ENCODE measurements around the gene NFKB1.
"Not testable (repeated sequence)": the region's sequence is repeated elsewhere in the genome, so short reads cannot be mapped to it uniquely, and the experiment has no call there.

Gene NFKB1

DNA sequence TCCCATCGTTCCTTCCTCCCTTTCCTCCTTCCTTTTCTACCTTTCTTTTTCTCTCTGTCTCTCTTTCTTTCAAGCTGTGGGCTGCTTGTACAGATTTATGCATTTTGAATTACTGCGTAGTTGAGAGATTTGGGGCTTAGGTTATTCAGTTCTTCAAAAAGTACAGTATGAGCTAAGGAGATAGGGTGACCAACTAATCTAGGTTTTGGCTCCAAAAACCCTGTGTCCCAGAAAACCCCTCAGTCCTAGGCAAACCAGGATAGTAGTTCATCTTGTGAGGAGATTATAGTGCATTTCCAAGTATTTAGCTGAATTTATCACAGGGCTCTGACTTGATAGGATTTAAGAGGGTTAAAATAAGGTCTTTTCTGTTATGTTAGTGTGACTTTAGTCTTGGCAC, 64.5 kb downstream of the NFKB1 start:
- no peak for DNase-seq (ENCODE audit: low spot score)

DNA sequence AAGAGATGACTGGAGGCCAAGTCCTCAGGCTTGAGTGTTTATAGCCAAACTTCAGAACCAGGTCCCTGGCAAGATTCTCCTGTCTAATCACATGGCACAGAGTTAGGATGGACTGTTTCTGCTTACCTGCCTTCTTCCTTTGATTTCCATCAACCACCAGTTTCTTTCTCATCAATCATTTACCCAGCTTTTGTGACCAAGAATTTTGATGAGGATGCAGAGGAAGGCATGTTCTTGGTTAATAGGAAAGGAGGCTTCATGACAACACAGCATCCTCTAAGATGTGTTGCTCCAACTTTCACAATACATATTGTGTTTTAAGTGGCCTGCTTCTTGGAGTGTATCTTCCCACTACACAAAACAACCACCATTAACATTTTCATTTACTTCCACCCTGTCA, 65.3 kb downstream of the NFKB1 start:
- no peak for DNase-seq (ENCODE audit: low spot score)

DNA sequence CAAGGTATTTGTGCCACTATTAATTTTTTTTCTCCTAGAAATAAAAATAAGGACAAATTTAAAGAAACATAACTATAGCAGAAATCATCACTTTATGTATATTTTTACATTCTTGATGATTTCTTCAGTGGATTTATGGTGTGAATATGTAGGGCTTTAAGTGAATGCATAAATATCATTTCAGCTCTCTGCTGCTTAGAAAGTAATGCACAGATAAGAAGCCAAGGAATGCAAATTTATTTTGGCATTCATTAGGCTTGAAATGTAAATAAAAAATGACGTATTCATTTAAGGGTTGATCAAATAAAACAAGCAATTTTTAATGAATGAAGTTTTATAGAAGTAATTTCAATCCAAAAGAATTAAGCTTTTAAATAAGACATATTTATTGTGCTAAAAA, 66.3 kb downstream of the NFKB1 start:
- no peak for DNase-seq (ENCODE audit: low spot score)

DNA sequence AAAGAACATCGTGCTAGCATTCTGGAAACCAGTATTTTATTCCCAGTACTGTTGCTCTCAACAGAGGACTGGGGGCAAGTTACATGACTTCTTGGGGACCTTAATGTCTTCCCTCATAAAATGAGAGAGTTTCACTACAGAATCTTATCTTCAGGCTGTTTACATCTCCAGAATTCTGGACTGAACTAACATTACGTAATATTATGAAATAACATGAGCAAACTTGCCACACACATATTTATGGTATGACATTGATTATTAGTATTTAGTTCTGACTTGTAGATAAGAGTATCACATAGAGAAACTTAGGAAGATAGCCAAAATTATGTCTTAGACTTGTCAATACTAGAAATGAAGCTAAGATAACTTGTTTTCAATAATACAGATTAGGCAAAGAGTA, 68.0 kb downstream of the NFKB1 start:
- no peak for DNase-seq (ENCODE audit: low spot score)

DNA sequence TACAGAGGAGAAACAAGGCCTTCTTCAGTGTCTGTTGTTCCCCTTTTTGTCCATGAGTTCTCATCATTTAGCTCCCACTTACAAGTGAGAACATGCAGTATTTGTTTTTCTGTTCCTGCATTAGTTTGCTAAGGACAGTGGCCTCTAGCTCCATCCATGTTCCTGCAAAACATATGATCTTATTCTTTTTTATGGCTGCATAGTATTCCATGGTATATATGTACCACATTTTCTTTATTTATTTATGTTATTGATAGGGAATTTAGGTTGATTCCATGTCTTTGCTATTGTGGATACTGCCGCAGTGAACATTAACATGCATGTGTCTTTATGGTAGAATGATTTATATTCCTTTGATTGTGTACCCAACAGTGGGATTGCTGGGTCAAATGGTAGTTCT, 69.1 kb downstream of the NFKB1 start:
- not testable (repeated sequence) for DNase-seq (ENCODE audit: low spot score)

DNA sequence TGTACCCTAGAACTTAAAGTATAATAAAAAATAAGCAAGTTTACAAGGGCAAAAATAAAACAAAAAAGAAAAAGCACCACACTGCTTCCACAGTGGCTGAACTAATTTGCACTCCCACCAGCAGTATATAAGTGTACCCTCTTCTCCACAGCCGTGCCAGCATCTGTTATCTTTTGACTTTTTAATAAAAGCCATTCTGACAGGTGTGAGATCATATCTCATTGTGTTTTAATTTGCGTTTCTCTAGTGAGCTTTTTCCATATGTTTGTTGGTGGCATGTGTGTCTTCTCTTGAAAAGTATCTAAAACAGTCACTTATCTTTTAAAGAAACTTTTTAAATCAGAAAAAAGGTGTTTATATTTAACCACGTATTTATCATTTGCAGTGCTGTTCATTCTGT, 71.3 kb downstream of the NFKB1 start:
- no peak for DNase-seq (ENCODE audit: low spot score)

DNA sequence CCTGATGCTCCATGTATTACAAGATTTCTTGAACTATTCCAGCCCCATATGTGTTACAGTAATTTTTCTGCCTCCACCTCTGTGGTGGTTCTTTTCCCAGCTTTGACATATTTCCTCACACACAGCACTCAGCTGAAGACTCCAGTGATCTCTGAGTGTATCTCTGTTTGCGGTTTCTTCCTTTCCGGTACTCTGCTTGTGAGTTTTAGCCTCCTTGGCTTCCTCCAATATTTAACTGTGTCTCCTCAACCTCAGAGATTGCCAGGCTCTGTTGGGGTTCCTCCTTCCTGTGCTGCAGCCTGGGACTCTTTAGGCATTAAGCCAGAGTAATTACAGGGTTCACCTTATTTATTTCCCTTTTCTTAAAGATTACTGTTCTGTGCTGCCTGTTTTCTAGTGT, 73.2 kb downstream of the NFKB1 start:
- no peak for DNase-seq (ENCODE audit: low spot score)

DNA sequence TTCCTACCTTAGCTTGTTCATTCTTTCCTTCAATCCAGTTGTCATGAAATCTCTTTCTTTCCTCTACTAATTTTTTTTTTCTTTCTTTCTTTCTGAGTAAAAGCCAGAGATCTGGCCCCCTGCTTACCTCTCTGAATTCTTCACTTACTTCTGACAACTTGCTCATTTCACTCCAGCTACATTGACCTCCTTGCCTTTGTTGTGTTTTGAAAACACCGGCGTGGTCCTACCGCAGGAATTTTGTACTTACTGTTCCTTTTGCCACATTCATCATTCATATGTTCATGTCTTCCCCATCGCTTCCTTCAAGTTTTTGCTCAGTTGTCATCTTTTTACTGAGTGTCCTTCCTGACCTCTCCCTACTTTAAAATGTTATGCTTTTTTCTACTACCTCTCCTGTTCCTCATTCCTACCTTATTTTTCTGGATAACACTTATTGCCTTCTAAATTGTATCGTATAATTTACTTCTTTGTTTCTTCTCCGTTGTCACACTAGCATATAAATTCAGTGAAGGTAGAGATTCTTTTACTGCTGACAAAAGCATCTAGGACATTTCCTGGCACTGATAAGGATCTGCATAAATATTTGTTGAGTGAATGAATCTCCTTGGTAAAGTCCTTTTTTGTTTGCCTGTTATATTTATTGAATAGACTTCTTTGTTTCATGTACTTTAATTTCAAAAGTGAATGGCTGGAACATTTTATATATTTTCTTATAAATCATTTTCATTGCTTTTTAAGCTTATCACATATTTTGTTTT, 74.4 kb downstream of the NFKB1 start:
- peak; percentile 14 for DNase-seq (ENCODE audit: low spot score)

DNA sequence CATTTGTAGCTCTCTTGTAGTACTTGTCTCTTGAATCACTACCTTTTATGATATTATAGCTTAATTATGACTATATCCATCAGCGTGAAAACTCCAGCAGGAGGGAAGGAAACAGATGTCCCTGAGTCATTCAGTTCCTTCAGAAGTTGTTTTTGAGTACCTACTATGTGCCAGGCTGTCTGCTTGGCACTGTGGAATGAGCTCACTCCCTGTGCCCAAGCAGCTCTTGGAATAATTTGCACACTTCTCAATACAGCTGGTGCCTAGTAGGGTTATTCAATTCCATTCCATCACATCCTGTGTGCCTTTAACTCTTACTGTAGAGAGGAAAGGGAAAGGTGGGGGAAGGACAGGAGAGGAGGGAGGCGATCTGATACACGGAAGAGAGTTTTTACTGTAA, 77.1 kb downstream of the NFKB1 start:
- no peak for DNase-seq (ENCODE audit: low spot score)

DNA sequence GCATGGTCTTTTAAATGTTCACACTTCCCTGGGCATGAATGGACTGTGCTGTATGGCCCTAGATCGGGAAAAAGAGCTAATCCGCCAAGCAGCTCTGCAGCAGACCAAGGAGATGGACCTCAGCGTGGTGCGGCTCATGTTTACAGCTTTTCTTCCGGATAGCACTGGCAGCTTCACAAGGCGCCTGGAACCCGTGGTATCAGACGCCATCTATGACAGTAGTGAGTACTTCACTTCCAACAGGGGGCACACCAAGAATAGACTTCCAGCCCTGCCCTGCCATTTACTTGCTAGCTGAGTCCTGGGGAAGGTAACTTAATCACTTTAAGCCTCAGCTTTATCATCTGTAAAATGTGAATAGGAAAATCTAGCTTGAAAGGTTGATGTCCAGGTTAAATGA, 77.7 kb downstream of the NFKB1 start:
- no peak for DNase-seq (ENCODE audit: low spot score)

DNA sequence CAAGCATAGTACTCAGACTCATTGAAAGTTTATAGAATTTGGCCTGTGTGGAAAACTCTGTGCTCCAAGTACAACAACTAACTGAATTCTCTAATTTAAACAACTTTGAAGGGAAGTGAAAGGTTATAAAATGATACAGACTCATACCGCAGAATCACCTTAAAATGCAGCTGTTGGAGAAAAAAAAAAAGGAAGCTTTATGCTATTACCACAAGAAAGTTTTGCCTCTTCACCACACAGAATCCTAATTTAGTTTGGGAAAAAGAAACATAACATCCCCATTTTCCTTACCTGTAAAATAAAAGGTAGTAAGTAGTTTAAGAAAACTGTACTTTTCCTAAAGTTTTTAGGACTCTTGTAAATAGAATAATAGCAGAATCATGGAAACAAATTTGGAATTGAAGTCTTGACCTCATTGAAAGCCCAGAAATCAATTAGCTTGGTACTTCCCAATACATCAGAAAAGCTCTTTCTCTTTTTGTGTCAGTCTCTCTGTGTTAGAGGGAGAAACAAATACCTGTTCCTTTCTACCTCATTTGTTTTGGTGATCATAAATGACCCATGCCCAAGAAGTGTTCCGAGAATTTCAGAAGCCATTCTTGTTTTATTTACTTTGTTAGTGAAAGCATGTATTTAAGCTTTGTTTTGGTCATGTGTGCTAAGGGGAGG, 78.8 kb downstream of the NFKB1 start:
- no peak for DNase-seq (ENCODE audit: low spot score)

DNA sequence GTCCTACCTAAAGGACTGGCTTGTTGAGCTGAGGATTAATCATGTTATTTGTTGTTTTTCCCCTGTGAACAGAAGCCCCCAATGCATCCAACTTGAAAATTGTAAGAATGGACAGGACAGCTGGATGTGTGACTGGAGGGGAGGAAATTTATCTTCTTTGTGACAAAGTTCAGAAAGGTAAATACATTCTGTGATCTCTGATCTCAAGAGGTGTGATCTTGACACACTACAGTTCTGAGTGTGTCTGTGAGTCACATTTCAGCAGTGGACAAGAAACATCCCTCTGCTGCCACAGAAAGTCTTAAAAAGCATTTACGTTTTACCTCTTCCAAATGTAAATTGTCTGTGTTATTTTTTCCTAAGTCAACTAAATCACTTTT, 79.3 kb downstream of the NFKB1 start:
- no peak for DNase-seq (ENCODE audit: low spot score)

DNA sequence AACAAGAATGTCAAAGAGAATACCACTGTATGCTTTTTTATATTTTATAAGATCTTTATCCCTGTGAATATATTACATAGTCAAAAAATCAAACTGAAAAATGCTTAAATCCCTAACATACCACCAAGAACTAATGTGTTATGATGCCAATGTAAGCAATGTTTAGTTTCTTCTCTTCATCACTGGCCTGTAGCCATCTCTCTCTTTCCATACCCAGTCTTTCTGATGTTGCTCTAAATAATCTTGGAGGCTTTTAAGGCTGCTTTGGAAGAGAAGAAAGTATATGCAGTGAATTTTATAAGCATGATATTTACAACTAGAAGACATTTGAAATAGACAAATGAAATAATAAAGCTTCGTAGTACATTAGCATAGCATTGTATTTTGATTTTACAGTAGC, 82.9 kb downstream of the NFKB1 start:
- DNase-seq (ENCODE audit: low spot score) = no peak

DNA sequence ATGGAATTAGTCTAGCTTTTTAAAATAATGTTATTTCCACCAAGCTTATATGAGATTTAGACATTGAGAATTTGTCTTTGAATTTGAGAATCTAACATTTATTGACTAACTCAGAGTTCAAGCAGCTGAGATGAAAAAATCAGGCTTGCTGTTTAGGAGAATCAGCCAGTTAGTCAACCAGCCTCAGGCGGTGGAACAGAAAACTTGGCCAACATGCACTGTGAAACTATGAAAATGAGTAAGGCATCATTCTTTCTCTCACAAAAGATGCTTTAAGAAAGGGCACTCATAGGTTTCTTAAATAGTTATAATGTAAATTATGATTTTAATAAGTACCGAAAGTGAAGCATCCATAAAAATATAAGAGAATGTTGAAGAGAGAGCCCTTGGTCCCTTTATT, 84.2 kb downstream of the NFKB1 start:
- DNase-seq (ENCODE audit: low spot score) = no peak

DNA sequence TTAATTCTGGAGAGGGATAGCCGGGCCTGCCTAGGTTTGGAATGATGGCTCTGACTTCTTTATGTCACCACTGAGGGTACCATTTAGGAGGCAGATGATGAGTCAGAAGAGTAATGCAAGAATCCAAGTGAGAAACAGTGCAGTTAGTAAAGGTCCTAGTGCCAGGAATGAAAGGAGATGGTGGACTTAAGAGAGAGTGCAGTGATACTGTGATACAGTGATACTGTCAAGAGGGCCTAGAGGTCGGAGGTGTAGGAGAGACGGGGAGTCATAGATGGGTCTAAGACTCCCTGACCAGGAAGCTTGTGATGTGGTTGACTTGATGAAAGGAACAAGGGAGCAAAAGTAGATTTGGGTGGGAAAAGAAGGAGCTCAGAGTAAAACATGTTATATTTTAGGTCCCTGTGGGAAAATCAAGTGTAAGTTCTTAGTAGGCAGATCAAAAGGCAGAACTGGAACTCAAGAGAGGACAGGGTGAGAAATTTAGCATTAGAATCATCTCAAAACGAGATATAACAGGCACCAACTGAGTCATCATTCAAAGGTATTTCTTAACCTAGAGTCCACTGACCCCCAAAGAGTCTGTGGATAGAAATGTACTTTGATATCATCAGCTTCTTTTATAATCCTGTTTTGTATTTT, 85.0 kb downstream of the NFKB1 start:
- DNase-seq (ENCODE audit: low spot score) = no peak

DNA sequence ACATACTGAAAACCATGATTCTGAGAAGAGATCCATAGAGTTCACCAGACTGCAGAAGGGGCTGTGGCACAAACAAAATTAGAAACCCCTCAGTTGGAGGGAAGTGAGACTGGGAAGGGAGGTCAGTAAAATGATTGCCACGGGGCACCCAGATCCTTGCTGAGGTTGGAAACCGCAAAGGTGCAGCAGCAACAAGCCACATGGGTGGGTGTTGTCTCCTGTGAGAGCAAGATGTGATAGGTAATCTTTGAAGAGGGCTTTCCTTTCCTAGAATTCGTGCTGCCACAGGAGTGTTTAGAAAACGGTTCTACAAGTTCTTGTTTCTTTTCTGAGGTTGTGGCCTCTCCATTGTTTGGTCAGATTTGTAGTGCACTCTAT, 85.5 kb downstream of the NFKB1 start:
- DNase-seq (ENCODE audit: low spot score) = no peak

DNA sequence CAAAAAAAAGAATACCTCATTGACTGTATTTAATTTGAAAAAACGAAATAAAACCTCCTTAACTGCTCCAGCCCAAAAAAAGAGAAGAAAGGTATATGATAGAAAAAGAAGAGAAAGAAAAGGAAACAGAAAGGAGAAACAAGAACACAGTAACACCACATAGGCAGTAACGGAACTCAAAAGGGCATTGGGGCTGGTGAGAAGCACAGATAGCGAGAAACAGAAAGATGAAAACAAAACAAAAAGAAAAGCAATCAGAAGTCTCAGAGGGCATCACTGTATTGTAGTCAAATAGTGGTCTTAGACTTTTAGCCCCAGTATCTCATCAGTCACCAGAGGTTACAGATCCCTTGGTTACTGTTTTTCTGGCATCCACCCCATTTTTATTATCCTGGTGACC, 88.6 kb downstream of the NFKB1 start:
- no peak for DNase-seq (ENCODE audit: low spot score)

DNA sequence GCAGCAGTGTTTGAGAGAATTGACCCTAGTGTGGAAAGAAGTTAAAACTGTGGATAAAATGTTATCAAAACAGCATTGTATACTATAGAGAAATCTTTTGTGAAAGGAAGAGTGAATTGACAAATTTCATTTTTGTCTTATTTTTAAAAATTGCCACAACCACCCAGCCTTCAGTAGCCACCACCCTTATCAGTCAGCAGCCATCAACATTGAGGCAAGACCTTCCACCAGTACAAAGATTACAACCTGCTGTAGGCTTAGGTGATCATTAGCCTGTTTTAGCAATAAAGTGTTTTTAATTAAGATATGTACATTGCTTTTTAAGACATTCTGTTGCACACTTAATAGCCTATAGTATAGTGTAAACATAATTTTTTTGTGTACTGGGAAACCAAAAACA, 91.1 kb downstream of the NFKB1 start:
- no peak for DNase-seq (ENCODE audit: low spot score)

DNA sequence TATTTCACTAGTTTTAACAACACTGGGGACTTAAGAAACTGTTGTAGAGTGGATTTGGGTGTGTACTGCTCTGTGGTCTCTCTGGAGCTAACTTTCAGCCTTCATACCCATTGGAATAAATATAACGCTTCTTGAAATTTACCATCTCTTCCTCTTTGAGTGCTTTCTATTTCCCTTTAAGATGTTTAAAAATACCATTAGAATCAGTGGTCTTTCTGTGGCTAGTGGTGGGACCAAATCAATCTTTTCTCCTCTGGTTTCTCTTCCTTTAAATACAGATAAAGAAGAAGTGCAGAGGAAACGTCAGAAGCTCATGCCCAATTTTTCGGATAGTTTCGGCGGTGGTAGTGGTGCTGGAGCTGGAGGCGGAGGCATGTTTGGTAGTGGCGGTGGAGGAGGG, 92.0 kb downstream of the NFKB1 start:
- DNase-seq (ENCODE audit: low spot score) = no peak

DNA sequence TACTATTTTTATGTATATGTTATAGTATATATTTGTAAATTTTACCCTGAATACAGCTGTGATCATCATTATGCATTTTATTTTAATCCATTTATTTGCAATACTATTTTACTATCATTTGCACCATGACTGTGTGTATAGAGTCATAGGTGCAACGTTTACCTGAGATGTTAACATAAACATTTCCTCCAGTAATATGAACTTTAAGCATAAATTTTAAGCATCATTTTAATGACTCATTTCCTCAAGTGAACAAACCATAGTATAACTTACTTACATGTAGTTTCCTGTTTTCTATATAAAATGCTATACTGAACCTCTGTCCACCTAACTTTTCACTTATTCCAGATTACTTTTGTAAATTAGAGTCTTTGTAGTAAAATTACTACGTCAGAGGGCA, 92.8 kb downstream of the NFKB1 start:
- no peak for DNase-seq (ENCODE audit: low spot score)

DNA sequence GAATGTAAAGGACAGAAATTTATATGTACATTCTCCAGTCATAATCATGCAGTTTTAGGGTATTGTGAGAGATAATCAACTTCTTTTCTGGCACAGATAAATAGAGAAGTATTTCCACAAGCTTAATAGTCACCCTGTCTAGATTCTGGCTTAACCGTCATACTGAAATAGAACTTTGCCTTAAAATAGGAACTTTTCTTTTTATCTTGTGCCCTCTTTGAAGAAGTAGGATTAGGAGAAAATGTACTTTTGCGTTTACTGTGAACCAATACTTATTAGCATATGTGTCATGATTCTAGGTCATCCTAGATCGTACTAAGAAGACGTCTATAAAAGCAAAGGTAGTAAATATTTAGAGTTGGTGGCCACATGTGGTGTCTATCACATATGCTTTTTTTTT, 95.4 kb downstream of the NFKB1 start:
- no peak for DNase-seq (ENCODE audit: low spot score)

DNA sequence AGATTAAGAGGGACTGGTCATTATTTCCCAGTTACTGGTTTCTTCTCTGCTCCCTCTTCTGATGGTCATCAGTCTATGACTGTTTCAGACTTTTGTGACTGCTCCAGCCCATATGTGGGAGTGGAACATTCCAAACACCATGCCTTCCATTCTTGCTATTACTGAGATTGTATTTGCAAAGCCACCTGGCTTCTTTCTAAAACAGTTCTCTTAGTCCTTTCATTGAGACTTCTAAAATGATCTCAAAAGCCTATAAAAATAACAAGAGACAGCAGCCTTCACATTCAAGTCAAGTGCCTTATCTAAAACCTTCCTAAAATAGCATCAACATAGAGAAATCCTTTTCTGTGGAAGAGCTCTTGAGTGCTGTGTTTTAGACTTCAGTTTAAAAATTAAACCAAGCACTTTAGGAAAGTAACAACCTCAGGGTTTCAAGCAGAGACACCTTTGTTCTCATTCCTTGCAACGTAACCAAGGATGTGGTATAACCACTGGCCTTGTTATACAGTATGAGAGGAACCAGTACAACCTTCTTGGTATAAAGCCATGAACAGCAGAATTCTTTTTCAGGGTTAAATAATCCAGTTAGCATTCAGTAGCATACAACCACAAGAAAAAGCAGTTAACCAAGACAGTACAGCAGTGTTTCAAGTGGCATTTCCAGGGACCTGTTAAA, 97.1 kb downstream of the NFKB1 start:
- no peak for DNase-seq (ENCODE audit: low spot score)

DNA sequence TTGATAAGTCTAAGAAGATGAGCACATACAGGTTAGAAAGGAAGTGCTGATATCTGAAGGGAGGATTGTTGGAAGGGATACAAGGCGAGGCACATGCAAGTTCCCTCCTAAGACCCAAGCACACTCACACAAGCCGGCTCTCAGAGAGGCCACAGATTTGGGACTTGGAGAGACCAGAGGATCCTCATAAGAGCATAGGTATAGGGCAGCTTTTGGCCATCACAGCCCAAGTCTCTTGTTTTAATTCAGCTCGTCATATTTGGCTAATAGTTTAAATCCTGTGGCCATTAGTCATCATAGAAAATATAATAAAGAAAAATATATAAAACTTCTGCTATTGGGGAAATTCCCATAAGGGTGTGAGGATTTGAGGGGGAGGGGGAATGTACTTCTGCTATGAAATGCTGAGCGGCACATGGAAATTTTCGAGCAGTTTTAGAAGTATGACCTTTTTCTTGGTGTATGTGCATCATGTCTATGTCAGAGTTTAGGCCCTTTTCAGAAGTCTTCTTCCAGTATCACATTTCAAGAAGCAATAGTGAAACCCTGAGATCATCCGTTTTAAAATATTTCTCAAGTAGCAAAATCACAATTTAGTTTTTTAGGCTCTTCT, 97.7 kb downstream of the NFKB1 start:
- DNase-seq (ENCODE audit: low spot score) = no peak

Data from LoVo (cell line).